WTC11 (cell line): ENCODE data around the gene SERAC1. TPM values are rescaled to one million over a fixed set of nuclear protein-coding genes. Genes with fewer than 3 reads are reported as not detected.
"Not testable (repeated sequence)": the region's sequence is repeated elsewhere in the genome, so short reads cannot be mapped to it uniquely, and the experiment has no call there.

Experiments used
- ATAC-seq: fragments of 200-7000 bp; cut with Tn5 transposase; 2 replicates; pipeline ENCODE4 v1.10.0; 2021; ENCODE audit warnings: mild to moderate bottlenecking, moderate library complexity
- CTCF ChIA-PET: fragments of 300-600 bp; sonication (Branson Sonifier 250); formaldehyde crosslinking; loops from one replicate; lab custom pipeline; 2021; ENCODE audit warnings: antibody characterized with exemption; lab: Charles Lee
- POLR2A ChIA-PET: fragments of 350-600 bp; sonication (Branson Sonifier 250); formaldehyde crosslinking; loops from one replicate; lab custom pipeline; 2021; ENCODE audit warnings: antibody characterized with exemption; lab: Charles Lee
- DNase-seq: peaks from one replicate; pipeline ENCODE4 v3.0.0; 2021; ENCODE audit warnings: low spot score
- H3K27ac Mint-ChIP-seq: 2 replicates; pipeline ENCODE4 v1.8.0; 2021; ENCODE audit warnings: mixed read lengths
- H3K27me3 Mint-ChIP-seq: 2 replicates; pipeline ENCODE4 v1.8.0; 2021; ENCODE audit warnings: low read depth, mild to moderate bottlenecking, moderate library complexity, mixed read lengths
- H3K36me3 Mint-ChIP-seq: 2 replicates; pipeline ENCODE4 v1.8.0; 2021; ENCODE audit warnings: mixed read lengths
- H3K4me1 Mint-ChIP-seq: 2 replicates; pipeline ENCODE4 v1.8.0; 2022; ENCODE audit warnings: mixed read lengths
- H3K4me3 Mint-ChIP-seq: 2 replicates; pipeline ENCODE4 v1.8.0; 2021; ENCODE audit warnings: mild to moderate bottlenecking, moderate library complexity, mixed read lengths
- H3K9me3 Mint-ChIP-seq: 2 replicates; pipeline ENCODE4 v1.8.0; 2021; ENCODE audit warnings: mixed read lengths
- ETV6 ChIP-seq: sonication (generic); formaldehyde crosslinking; IDR thresholded peaks from 2 replicates; pipeline ENCODE4 v1.8.1; 2022; ENCODE audit warnings: mild to moderate bottlenecking, missing genetic modification reagents
- FOXK1 ChIP-seq: sonication (generic); formaldehyde crosslinking; IDR thresholded peaks from 2 replicates; pipeline ENCODE4 v1.8.0; 2022; ENCODE audit warnings: mild to moderate bottlenecking, moderate library complexity, missing genetic modification reagents
- GABPB1 ChIP-seq: sonication (generic); formaldehyde crosslinking; IDR thresholded peaks from 2 replicates; pipeline ENCODE4 v1.8.1; 2023; ENCODE audit warnings: mild to moderate bottlenecking, missing genetic modification reagents
- OVOL2 ChIP-seq: fragments of 250-450 bp; sonication (Bioruptor Pico); IDR thresholded peaks from 2 replicates; pipeline ENCODE4 v1.9.0; 2021; ENCODE audit warnings: mild to moderate bottlenecking, borderline replicate concordance
- total RNA-seq: library from RNA; stranded (reverse); gene quantifications from 3 replicates; pipeline ENCODE4 v1.2.3, GENCODE V29; 2021
- TF ChIP-seq, protein P1 (sequence below): fragments of 250-450 bp; sonication (Bioruptor Pico); IDR thresholded peaks from 2 replicates; pipeline ENCODE4 v2.1.2; 2022; ENCODE audit warnings: mild to moderate bottlenecking, moderate library complexity
- TF ChIP-seq, protein P2 (sequence below): sonication (generic); formaldehyde crosslinking; IDR thresholded peaks from 2 replicates; pipeline ENCODE4 v1.8.1; 2023; ENCODE audit warnings: mild to moderate bottlenecking, missing genetic modification reagents, borderline replicate concordance
- TF ChIP-seq, protein P3 (sequence below): sonication (generic); formaldehyde crosslinking; IDR thresholded peaks from 2 replicates; pipeline ENCODE4 v1.8.1; 2022; ENCODE audit warnings: missing genetic modification reagents, borderline replicate concordance
- TF ChIP-seq, protein P4 (sequence below): sonication (generic); formaldehyde crosslinking; IDR thresholded peaks from 2 replicates; pipeline ENCODE4 v1.8.0; 2023; ENCODE audit warnings: missing genetic modification reagents, mild to moderate bottlenecking, borderline replicate concordance

SERAC1 gene
- total RNA-seq, 1 experiment from 2014 or later = 14.1 TPM

DNA sequence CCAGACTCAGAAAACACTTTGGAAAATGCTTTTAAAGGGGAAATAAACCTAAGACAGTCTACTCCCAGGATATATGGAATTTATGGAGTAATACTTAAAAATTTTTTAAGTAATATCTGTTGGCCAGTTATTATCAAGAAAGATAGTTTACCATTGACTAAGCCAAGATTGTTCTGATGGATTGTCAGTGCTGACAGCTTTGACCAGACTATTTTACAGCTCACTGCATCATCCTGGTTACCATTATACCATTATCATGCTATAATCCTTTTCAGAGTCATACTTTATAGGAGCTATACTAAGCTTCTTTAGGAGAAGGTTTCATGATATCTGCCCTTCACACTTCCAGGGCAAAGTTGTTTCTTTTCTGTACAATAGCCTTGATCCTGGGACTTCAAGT lies 16.5 kb upstream of the SERAC1 start:
- POLR2A ChIA-PET = no interaction called here
- ATAC-seq = no peak
- CTCF ChIA-PET = interaction anchor here (0.7 to 1.9 kb wide), 2 partner anchors 20 to 307 kb away, joined by 3 to 6 read pairs; no protein-coding TSS in a partner anchor
- DNase-seq = no peak
- TF ChIP-seq, protein P1, sequence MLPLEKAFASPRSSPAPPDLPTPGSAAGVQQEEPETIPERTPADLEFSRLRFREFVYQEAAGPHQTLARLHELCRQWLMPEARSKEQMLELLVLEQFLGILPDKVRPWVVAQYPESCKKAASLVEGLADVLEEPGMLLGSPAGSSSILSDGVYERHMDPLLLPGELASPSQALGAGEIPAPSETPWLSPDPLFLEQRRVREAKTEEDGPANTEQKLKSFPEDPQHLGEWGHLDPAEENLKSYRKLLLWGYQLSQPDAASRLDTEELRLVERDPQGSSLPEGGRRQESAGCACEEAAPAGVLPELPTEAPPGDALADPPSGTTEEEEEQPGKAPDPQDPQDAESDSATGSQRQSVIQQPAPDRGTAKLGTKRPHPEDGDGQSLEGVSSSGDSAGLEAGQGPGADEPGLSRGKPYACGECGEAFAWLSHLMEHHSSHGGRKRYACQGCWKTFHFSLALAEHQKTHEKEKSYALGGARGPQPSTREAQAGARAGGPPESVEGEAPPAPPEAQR (CRISPR knock-in tag) = no peak
- TF ChIP-seq, protein P2, sequence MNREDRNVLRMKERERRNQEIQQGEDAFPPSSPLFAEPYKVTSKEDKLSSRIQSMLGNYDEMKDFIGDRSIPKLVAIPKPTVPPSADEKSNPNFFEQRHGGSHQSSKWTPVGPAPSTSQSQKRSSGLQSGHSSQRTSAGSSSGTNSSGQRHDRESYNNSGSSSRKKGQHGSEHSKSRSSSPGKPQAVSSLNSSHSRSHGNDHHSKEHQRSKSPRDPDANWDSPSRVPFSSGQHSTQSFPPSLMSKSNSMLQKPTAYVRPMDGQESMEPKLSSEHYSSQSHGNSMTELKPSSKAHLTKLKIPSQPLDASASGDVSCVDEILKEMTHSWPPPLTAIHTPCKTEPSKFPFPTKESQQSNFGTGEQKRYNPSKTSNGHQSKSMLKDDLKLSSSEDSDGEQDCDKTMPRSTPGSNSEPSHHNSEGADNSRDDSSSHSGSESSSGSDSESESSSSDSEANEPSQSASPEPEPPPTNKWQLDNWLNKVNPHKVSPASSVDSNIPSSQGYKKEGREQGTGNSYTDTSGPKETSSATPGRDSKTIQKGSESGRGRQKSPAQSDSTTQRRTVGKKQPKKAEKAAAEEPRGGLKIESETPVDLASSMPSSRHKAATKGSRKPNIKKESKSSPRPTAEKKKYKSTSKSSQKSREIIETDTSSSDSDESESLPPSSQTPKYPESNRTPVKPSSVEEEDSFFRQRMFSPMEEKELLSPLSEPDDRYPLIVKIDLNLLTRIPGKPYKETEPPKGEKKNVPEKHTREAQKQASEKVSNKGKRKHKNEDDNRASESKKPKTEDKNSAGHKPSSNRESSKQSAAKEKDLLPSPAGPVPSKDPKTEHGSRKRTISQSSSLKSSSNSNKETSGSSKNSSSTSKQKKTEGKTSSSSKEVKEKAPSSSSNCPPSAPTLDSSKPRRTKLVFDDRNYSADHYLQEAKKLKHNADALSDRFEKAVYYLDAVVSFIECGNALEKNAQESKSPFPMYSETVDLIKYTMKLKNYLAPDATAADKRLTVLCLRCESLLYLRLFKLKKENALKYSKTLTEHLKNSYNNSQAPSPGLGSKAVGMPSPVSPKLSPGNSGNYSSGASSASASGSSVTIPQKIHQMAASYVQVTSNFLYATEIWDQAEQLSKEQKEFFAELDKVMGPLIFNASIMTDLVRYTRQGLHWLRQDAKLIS = no peak
- TF ChIP-seq, protein P3, sequence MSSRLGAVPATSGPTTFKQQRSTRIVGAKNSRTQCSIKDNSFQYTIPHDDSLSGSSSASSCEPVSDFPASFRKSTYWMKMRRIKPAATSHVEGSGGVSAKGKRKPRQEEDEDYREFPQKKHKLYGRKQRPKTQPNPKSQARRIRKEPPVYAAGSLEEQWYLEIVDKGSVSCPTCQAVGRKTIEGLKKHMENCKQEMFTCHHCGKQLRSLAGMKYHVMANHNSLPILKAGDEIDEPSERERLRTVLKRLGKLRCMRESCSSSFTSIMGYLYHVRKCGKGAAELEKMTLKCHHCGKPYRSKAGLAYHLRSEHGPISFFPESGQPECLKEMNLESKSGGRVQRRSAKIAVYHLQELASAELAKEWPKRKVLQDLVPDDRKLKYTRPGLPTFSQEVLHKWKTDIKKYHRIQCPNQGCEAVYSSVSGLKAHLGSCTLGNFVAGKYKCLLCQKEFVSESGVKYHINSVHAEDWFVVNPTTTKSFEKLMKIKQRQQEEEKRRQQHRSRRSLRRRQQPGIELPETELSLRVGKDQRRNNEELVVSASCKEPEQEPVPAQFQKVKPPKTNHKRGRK (CRISPR knock-in tag) = no peak
- TF ChIP-seq, protein P4, sequence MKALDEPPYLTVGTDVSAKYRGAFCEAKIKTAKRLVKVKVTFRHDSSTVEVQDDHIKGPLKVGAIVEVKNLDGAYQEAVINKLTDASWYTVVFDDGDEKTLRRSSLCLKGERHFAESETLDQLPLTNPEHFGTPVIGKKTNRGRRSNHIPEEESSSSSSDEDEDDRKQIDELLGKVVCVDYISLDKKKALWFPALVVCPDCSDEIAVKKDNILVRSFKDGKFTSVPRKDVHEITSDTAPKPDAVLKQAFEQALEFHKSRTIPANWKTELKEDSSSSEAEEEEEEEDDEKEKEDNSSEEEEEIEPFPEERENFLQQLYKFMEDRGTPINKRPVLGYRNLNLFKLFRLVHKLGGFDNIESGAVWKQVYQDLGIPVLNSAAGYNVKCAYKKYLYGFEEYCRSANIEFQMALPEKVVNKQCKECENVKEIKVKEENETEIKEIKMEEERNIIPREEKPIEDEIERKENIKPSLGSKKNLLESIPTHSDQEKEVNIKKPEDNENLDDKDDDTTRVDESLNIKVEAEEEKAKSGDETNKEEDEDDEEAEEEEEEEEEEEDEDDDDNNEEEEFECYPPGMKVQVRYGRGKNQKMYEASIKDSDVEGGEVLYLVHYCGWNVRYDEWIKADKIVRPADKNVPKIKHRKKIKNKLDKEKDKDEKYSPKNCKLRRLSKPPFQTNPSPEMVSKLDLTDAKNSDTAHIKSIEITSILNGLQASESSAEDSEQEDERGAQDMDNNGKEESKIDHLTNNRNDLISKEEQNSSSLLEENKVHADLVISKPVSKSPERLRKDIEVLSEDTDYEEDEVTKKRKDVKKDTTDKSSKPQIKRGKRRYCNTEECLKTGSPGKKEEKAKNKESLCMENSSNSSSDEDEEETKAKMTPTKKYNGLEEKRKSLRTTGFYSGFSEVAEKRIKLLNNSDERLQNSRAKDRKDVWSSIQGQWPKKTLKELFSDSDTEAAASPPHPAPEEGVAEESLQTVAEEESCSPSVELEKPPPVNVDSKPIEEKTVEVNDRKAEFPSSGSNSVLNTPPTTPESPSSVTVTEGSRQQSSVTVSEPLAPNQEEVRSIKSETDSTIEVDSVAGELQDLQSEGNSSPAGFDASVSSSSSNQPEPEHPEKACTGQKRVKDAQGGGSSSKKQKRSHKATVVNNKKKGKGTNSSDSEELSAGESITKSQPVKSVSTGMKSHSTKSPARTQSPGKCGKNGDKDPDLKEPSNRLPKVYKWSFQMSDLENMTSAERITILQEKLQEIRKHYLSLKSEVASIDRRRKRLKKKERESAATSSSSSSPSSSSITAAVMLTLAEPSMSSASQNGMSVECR (CRISPR knock-in tag) = no peak
- TF ChIP-seq OVOL2 (CRISPR knock-in tag) = no peak
- no peak for TF ChIP-seq ETV6 (CRISPR knock-in tag)
- Mint-ChIP-seq H3K27me3 (no peaks in the 10 kb centered on the region), H3K4me1 (peaks cover 27% of the 10 kb centered on the region), H3K27ac (no peak overlapping the region), H3K9me3 (peaks cover 18% of the 10 kb centered on the region), H3K4me3 (no peak overlapping the region), H3K36me3 (peaks cover 24% of the 10 kb centered on the region)

DNA sequence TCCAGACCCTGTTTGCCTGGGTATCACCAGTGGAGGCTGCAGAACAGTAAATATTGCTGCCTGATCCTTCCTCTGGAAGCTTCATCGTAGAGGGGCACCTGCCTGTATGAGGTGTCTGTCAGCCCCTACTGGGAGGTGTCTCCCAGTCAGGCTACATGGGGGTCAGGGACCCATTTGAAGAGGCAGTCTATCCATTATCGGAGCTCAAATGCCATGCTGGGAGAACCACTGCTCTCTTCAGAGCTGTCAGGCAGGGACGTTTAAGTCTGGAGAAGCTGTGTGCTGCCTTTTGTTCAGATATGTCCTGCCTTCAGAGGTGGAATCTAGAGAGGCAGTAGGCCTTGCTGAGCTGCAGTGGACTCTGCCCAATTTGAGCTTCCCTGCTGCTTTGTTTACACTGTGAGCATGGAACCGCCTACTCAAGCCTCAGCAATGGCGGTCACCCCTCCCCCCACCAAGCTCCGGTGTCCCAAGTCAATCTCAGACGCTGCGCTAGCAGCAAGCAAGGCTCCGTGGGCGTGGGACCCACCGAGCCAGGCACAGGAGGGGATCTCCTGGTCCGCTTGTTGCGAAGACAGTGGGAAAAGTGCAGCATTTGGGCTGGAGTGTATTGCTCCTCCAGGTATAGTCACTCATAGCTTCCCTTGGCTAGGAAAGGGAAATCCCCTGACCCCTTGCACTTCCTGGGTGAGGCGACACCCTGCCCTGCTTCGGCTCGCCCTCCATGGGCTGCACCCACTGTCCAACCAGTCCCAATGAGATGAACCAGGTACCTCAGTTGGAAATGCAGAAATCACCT lies 15.3 kb upstream of the SERAC1 start:
- Mint-ChIP-seq H3K9me3 (peaks cover 23% of the 10 kb centered on the region), H3K36me3 (peaks cover 28% of the 10 kb centered on the region), H3K4me1 (peaks cover 27% of the 10 kb centered on the region)
- H3K27ac Mint-ChIP-seq, POLR2A ChIA-PET, ATAC-seq, H3K4me3 Mint-ChIP-seq, H3K27me3 Mint-ChIP-seq: not testable (repeated sequence)
- CTCF ChIA-PET = interaction anchor here (1.1 to 1.9 kb wide), 3 partner anchors 11 to 31 kb away, joined by 3 to 6 read pairs (median 3); no protein-coding TSS in a partner anchor
- peak; percentile 50 for DNase-seq
- TF ChIP-seq GABPB1 (CRISPR knock-in tag) (0 out of 2 replicates have a peak, but pooled peaks have one; percentile 18), FOXK1 (peak; percentile 78; the same call in 1 of the 2 replicates)

DNA sequence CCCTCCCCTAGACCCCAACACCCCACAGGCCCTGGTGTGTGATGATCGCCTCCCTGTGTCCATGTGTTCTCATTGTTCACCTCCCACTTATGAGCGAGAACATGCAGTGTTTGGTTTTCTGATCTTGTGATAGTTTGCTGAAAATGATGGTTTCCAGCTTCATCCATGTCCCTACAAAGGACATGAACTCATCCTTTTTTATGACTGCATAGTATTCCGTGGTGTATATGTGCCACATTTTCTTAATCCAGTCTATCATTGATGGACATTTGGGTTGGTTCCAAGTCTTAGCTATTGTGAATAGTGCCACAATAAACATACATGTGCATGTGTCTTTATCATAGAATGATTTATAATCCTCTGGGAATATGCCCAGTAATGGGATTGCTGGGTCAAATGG lies 9.7 kb upstream of the SERAC1 start:
- Mint-ChIP-seq H3K4me1 (peaks cover 18% of the 10 kb centered on the region), H3K9me3 (peaks cover 14% of the 10 kb centered on the region), H3K36me3 (peaks cover 14% of the 10 kb centered on the region)
- POLR2A ChIA-PET, DNase-seq, H3K27ac Mint-ChIP-seq, H3K4me3 Mint-ChIP-seq, H3K27me3 Mint-ChIP-seq, ATAC-seq: not testable (repeated sequence)
- CTCF ChIA-PET = interaction anchor here (0.8 kb wide), 1 partner anchor 27 kb away, joined by 3 read pairs; no protein-coding TSS in a partner anchor
